ENCODE measurements around the gene RINL.

Gene RINL

DNA sequence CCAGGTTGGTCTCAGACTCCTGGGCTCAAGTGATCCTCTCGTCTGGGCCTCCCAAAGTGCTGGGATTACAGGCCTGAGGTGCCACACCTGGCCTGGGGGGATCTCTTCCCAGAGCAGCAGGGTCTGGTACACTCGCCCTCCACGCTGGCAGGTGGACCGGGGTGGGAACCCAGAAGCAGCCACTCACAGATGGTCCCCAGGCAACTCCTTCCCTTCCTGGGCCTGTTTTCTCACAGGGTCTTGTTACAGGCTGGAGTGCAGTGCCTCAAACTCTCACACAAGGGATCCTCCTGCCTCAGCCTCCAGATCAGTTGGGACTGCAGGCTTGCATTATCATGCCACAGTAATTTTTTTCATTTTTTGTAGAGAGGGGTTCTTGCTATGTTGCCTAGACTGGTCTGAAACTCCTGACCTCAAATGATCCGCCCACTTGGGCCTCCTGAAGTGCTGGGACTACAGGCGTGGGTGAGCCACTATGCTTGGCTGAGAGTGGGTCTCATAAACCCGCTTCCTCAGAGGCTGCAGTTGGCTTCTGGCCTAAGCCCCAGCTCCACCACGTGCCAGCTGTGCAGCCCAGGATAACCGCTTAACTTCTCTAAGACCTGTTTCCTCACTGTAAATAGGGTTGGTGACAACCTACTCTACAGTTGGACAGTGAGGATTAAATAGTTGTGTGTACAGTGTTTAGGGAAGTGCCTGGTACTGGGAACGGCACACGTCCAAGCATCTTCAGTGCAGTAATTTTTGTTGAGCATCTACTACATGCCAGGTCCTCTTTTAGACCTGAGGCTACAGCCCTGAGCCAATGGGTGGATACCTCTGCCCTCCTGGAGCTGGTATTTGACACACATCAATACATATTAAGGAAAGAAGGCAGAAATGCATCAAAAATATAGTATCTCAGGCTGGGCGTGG is 34.8 kb upstream of the RINL start:
- TF ChIP-seq GATA2 (IDR thresholded peaks at IDR 0.05; ENCODE audit: low read depth, low read length) (no peak), GATA3 (IDR thresholded peaks at IDR 0.05; ENCODE audit: low read depth, low read length) (no peak)

DNA sequence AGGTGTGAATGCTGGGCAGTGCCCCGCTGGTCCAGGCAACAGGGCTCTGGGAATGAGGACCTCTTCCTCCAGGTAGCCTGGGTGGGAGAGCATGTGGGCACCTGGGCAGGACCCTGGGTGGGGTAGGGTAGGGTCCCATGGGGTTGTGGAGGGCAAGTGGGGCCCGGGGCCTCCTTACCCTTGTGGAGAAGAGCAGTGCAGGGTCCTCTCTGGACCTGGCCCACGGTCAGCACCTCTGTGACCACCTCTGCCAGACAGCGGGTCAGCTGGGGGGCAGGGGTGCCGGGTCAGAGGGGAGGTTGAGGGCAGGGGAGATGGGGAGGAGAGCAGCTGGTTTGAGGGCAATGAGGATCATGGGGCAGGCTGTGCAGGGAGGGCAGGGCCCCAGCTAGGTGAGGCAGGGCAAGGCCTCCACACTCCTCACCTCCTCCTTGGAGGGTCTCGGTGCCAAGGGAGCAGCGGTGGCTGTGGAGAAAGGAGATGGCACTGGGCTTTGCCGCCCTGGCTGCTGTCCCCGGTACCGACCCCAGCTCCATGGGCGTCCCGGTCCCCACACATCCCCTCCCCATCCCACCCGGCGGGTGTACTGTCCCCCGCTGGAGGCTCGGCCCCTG is 33.4 kb upstream of the RINL start:
- TF ChIP-seq GATA2 (IDR thresholded peaks at IDR 0.05; ENCODE audit: low read depth, low read length) (no peak), GATA3 (IDR thresholded peaks at IDR 0.05; ENCODE audit: low read depth, low read length) (no peak)

DNA sequence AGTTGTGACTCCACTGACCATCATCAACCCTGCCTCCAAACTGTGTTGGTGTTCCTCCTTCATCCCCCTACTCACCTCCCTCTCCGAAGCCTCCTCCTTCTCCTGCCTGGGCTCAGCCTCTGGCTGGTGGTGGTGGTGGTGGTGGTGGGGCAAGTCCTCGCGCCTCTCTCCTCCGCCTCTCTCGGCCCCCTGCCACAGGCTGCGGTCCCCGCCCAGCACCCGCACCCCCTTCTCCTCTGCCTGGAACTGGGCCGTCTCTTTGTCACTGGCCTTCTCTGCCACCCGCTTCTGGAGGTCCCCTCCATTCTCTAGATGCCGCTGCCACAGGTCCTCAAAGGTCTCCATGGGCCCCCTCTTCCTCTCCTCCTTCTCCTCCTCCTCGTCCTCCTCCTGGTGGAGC is 32.4 kb upstream of the RINL start:
- no peak for TF ChIP-seq GATA3 (IDR thresholded peaks at IDR 0.05; ENCODE audit: low read depth, low read length)
- no peak for TF ChIP-seq GATA2 (IDR thresholded peaks at IDR 0.05; ENCODE audit: low read depth, low read length)

DNA sequence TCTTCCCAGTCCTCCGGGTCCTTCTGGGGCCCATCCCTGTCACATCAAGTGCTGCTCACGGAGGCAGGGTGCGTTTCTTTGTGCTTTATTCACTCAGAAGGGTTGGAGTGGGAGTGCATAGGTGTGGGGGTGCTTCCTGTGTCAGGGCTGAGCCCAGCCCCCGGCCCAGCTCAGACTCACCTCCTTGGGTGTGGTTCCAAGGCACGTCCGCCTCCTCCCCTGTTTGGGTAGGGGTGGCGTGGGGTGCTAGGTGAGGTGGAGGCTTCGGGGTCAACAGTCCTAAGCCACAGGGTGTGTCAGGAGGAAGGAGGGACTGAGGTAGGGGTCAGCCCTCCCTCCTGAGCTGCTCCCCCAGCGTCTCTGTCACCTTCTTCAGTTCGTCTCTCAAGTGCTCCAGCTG is 30.8 kb upstream of the RINL start:
- no peak for TF ChIP-seq GATA3 (IDR thresholded peaks at IDR 0.05; ENCODE audit: low read depth, low read length)
- TF ChIP-seq GATA2 (IDR thresholded peaks at IDR 0.05; ENCODE audit: low read depth, low read length) = no peak

DNA sequence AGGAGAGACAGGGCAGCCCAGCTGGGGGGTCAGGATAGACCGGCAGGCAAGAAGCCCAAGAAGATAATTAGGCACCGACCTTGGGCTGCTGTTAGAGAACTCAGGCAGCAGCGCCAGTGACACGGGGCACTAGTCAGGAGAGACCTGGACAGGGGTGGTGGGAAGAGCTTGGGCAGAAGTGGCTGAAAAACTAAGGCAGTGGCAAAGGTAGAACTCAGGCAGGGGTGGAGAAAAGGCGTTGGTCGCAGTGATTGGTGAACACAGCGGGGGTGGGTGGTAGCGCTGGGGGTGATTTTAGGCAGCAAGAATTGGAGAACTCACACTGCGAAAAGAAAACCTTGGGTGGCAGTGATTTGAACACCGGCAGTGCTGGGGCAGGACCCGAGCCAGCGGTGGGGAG is 29.6 kb upstream of the RINL start:
- no peak for TF ChIP-seq GATA3 (IDR thresholded peaks at IDR 0.05; ENCODE audit: low read depth, low read length)
- no peak for TF ChIP-seq GATA2 (IDR thresholded peaks at IDR 0.05; ENCODE audit: low read depth, low read length)

DNA sequence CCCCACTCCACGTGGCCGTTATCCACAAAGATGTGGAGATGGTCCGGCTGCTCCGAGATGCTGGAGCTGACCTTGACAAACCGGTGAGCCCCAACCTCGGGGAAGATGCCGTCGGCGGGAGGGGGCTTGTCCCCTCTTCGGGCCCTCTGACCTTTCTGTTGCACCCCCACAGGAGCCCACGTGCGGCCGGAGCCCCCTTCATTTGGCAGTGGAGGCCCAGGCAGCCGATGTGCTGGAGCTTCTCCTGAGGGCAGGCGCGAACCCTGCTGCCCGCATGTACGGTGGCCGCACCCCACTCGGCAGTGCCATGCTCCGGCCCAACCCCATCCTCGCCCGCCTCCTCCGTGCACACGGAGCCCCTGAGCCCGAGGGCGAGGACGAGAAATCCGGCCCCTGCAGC is 29.2 kb upstream of the RINL start:
- TF ChIP-seq GATA2 (IDR thresholded peaks at IDR 0.05; ENCODE audit: low read depth, low read length) = no peak
- no peak for TF ChIP-seq GATA3 (IDR thresholded peaks at IDR 0.05; ENCODE audit: low read depth, low read length)

DNA sequence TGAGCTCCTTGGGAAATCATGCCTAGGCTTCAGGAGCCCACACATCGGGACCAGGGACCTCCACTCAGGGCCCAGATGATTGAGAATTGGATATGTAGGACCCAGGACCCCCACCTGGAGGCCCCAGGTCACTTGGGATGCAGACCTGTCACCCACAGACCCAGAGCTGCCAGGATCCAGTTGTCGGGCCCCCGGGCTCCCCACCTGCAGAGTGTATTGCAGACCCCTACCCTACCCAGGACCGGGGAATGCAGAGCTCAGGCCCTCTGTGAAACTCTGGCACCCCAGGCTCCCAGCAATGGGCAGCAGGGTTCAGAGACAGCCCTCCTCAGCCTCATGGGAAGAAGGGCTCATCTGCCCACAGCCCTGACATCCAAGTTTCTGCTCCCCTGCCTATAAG is 27.5 kb upstream of the RINL start:
- TF ChIP-seq GATA3 (IDR thresholded peaks at IDR 0.05; ENCODE audit: low read depth, low read length) (no peak), GATA2 (IDR thresholded peaks at IDR 0.05; ENCODE audit: low read depth, low read length) (no peak)

DNA sequence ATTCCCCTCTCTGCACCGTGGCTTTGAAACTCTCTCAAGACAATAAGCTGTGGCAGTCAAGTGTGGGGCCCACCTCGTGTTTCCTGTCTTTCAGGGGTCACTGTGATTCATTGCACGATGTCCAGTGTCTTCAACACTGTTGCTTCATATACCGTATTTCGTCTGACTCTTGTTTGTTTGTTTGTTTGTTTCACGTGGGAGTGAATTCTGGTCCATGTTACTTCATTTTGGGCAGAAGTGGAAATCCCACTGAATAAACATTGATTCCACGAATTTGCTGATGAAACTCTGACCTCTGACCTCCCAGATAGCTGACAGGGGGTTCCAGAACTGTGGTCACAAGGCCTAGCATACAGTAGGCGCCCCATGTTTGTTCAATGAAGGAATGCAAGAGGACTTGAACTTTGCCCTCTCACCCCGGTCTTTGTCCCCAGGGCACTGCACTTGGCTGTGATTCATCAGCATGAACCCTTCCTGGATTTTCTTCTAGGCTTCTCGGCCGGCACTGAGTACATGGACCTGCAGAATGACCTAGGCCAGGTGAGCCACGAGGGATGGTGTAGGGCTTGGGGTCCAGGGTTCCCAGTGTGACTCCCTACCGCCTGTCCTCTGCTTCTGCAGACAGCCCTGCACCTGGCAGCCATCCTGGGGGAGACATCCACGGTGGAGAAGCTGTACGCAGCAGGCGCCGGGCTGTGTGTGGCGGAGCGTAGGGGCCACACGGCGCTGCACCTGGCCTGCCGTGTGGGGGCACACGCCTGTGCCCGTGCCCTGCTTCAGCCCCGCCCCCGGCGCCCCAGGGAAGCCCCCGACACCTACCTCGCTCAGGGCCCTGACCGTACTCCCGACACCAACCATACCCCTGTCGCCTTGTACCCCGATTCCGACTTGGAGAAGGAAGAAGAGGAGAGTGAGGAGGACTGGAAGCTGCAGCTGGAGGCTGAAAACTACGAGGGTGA is 26.8 kb upstream of the RINL start:
- TF ChIP-seq GATA3 (IDR thresholded peaks at IDR 0.05; ENCODE audit: low read depth, low read length) = no peak
- no peak for TF ChIP-seq GATA2 (IDR thresholded peaks at IDR 0.05; ENCODE audit: low read depth, low read length)

DNA sequence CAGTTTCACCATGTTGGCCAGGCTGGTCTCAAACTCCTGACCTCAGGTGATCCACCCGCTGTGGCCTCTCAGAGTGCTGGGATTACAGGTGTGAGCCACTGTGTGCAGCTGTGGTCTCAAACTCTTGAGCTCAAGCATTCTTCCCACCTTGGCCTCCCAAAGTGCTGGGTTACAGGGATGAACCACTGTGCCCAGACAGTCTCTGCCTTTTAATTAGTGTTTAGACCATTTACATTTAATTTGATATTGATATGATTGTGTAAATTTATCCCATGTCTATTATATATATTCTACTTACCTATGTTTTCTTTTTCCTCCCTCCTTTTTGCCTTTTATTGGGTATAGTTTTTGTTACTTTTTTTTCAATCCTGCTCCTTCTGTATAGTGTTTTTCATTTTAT is 23.6 kb upstream of the RINL start:
- TF ChIP-seq GATA3 (IDR thresholded peaks at IDR 0.05; ENCODE audit: low read depth, low read length) = no peak
- TF ChIP-seq GATA2 (IDR thresholded peaks at IDR 0.05; ENCODE audit: low read depth, low read length) = no peak

DNA sequence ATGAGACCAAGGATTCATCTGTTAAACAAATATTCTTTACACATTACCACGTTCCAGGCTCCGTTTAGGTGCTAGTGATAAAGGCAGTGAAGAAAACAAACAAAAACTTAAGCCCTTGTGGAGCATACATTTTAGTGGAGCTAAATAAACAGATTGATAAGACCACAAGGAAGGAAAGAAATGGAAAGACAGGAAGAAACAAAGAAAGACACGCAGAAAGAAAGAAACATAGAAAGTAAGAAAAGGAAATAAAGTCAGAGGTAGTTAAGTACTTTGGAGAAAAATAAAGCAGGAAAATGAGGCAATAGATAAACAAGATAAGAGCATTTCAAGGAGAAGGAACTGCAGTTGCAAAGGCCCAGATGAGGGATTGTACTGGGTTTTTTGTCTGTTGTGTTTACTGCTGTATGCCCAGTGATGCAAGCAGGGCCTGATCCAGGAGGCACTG is 22.7 kb upstream of the RINL start:
- TF ChIP-seq GATA2 (IDR thresholded peaks at IDR 0.05; ENCODE audit: low read depth, low read length) (no peak), GATA3 (IDR thresholded peaks at IDR 0.05; ENCODE audit: low read depth, low read length) (no peak)

DNA sequence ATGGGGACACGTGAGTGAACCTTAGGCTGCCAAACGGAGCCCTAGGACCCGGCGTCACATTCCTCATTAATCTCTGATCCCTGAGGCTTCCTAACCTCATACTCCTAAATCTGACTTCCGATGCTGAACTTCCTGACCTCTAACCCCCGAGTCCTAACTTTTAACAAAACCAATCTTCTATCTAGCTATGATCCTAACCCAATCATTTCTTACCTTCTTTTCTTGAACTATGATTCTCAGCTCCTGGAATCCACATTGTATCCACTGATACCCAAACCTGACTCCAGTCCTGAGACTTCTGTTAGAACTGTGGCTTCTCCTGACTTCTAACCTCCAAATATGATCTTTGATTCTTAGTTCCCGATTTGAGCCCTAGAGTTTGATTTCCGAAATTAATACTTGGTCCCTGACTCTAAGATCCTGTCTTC is 22.1 kb upstream of the RINL start:
- no peak for TF ChIP-seq GATA3 (IDR thresholded peaks at IDR 0.05; ENCODE audit: low read depth, low read length)
- no peak for TF ChIP-seq GATA2 (IDR thresholded peaks at IDR 0.05; ENCODE audit: low read depth, low read length)

DNA sequence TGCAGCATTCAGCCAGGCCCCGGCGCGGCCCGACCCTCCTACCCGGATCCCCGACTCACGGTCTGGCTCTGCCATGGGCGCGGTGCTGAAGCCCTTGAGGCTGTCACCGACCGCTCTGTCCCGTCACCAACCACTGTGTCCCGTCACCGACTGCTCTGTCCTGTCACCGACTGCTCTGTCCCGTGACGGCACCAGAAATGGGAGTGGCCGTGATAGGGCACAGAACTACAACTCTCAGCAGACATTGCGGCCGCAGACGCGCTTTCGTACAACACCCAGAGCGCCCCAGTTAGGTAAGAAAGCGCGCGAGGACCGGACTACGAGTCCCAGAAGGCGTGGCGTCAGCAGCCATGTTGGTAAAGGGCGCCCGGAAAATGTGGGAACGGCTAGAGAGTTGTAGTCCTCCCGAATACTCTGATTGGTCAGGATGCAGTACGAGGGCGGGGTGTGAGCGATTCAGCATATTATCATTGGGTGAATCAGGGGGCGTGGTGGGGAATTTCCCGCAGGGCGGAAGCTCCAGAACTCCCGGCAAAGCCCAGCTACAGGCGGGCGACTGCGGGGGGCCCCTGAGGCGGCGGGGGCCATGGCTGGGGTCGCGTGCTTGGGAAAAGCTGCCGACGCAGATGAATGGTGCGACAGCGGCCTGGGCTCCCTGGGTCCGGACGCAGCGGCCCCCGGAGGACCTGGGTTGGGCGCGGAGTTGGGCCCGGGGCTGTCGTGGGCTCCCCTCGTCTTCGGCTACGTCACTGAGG is 21.5 kb upstream of the RINL start, which contains the start of the genes NFKBIB and SIRT2:
Gene NFKBIB (plus strand): TSS at position 523 of the 755 bp plus-strand sequence. CDS start 64 bp downstream, at position 587.
Gene SIRT2 (minus strand): TSS at position 172 of the 755 bp plus-strand sequence. CDS start 97 bp downstream, at position 75.
- TF ChIP-seq GATA2 (IDR thresholded peaks at IDR 0.05; ENCODE audit: low read depth, low read length) = peak; percentile 37; the same call in 1 of the 2 replicates
- TF ChIP-seq GATA3 (IDR thresholded peaks at IDR 0.05; ENCODE audit: low read depth, low read length) = no peak

All from SH-SY5Y (cell line).